HFFc6 (cell line): ENCODE measurements around the gene EPC2. TPM values are rescaled to one million over a fixed set of nuclear protein-coding genes. Genes with fewer than 3 reads are reported as not detected.
A peak's percentile ranks its signal among the peaks of the same experiment; 100 is the strongest.

Experiments
- DNase-seq: peaks from one replicate; pipeline ENCODE4 v3.0.0-alpha.2; 2018
- H3K27ac Mint-ChIP-seq: 2 replicates; pipeline ENCODE4 v1.8.0; 2020; ENCODE audit warnings: mild to moderate bottlenecking, mixed read lengths
- H3K27me3 Mint-ChIP-seq: 2 replicates; pipeline ENCODE4 v1.8.0; 2021; ENCODE audit warnings: mild to moderate bottlenecking, moderate library complexity, mixed read lengths; ENCODE audit not compliant: insufficient read depth
- H3K36me3 Mint-ChIP-seq: 2 replicates; pipeline ENCODE4 v1.8.0; 2021; ENCODE audit warnings: low read depth, mixed read lengths
- H3K4me1 Mint-ChIP-seq: 2 replicates; pipeline ENCODE4 v1.8.0; 2020; ENCODE audit warnings: low read depth, mixed read lengths
- H3K4me3 Mint-ChIP-seq: 2 replicates; pipeline ENCODE4 v1.8.0; 2020; ENCODE audit warnings: mild to moderate bottlenecking, moderate library complexity, mixed read lengths
- H3K9me3 Mint-ChIP-seq: 2 replicates; pipeline ENCODE4 v1.8.0; 2020; ENCODE audit warnings: mild to moderate bottlenecking, mixed read lengths
- CTCF ChIP-seq: fragments of 200-600 bp; sonication (generic); IDR thresholded peaks from 2 replicates; pipeline ENCODE4 v1.5.0; 2021; ENCODE audit warnings: antibody characterized with exemption, mild to moderate bottlenecking
- total RNA-seq, 6 experiments: library from RNA; stranded (reverse); fragmentation: NEBNext Ultra II Directional; extraction: Animal tissue kit (Norgen Biotek cat#: 25700); gene quantifications; 2 replicates in 1 of 6; 3 replicates in 5 of 6; pipeline ENCODE4 v1.2.3, GENCODE V29; 2021

EPC2 gene
- total RNA-seq, 6 experiments from 2014 or later, result 16.6 to 21.3 (median 19.2) TPM

GRCh38 chr2:148752977-148753376, 108.4 kb downstream of the EPC2 start:
- Mint-ChIP-seq H3K9me3 (no peaks in the 10 kb centered on the region), H3K36me3 (peaks cover 7% of the 10 kb centered on the region; the same call in 1 of the 2 replicates), H3K27ac (no peak overlapping the region), H3K4me3 (no peak overlapping the region), H3K4me1 (peaks cover 18% of the 10 kb centered on the region), H3K27me3 (no peaks in the 10 kb centered on the region)
- no peak for TF ChIP-seq CTCF
- no peak for DNase-seq

- H3K27me3 Mint-ChIP-seq, result no peaks in the 10 kb centered on the region
- peaks cover 18% of the 10 kb centered on the region for H3K4me1 Mint-ChIP-seq
- peaks cover 7% of the 10 kb centered on the region; the same call in 1 of the 2 replicates for H3K36me3 Mint-ChIP-seq
- H3K4me3 Mint-ChIP-seq, result no peak overlapping the region
- H3K27ac Mint-ChIP-seq, result no peak overlapping the region
- no peak for DNase-seq
- no peak for TF ChIP-seq CTCF
- no peaks in the 10 kb centered on the region for H3K9me3 Mint-ChIP-seq
Observed at GRCh38 chr2:148754864-148755263, 110.3 kb downstream of the EPC2 start.

GRCh38 chr2:148756292-148756975, 111.9 kb downstream of the EPC2 start:
- no peak for TF ChIP-seq CTCF
- Mint-ChIP-seq H3K27ac (peak overlapping the region; percentile 75), H3K27me3 (no peaks in the 10 kb centered on the region), H3K36me3 (peaks cover 7% of the 10 kb centered on the region; the same call in 1 of the 2 replicates), H3K4me1 (peaks cover 18% of the 10 kb centered on the region), H3K9me3 (no peaks in the 10 kb centered on the region), H3K4me3 (peak overlapping the region; percentile 37)
- peak; percentile 75 for DNase-seq

- H3K4me3 Mint-ChIP-seq, result no peak overlapping the region
- no peaks in the 10 kb centered on the region for H3K9me3 Mint-ChIP-seq
- peaks cover 9% of the 10 kb centered on the region for H3K36me3 Mint-ChIP-seq
- H3K27ac Mint-ChIP-seq, result no peak overlapping the region
- H3K27me3 Mint-ChIP-seq, result no peaks in the 10 kb centered on the region
- DNase-seq, result no peak
- 0 out of 2 replicates have a peak, but pooled peaks cover 5% of the 10 kb centered on the region for H3K4me1 Mint-ChIP-seq
- TF ChIP-seq CTCF, result no peak
Observed at GRCh38 chr2:148764815-148765214, 120.3 kb downstream of the EPC2 start.

- Mint-ChIP-seq H3K36me3 (peaks cover 20% of the 10 kb centered on the region), H3K9me3 (no peaks in the 10 kb centered on the region), H3K4me3 (no peak overlapping the region), H3K4me1 (no peaks in the 10 kb centered on the region), H3K27ac (no peak overlapping the region), H3K27me3 (no peaks in the 10 kb centered on the region)
- no peak for DNase-seq
- no peak for TF ChIP-seq CTCF
Observed at GRCh38 chr2:148770047-148770446, 125.5 kb downstream of the EPC2 start.
